OCI-LY1 (cell line): ENCODE data around the gene TRAPPC3.

Experiments
- H2AFZ ChIP-seq: fragments of 200-600 bp; sonication (generic), shearing (Covaris generic); 2 replicates; pipeline ENCODE4 v1.6.0; 2014; ENCODE audit warnings: antibody characterized with exemption, mild to moderate bottlenecking, low read length
- H3F3A ChIP-seq: fragments of 200-600 bp; sonication (generic), shearing (Covaris generic); 2 replicates; pipeline ENCODE4 v1.6.0; 2014; ENCODE audit warnings: mild to moderate bottlenecking, antibody characterized with exemption, low read length, moderate library complexity; ENCODE audit not compliant: insufficient read depth
- H3K27ac ChIP-seq: fragments of 200-600 bp; sonication (generic); 2 replicates; pipeline ENCODE4 v1.5.1; 2014; ENCODE audit warnings: low read length, mixed run types, mild to moderate bottlenecking, low read depth; ENCODE audit not compliant: poor library complexity, severe bottlenecking
- H3K27me3 ChIP-seq: fragments of 200-600 bp; sonication (generic); 2 replicates; pipeline ENCODE4 v1.6.0; 2014; ENCODE audit warnings: antibody characterized with exemption, mild to moderate bottlenecking, low read length, moderate library complexity; ENCODE audit not compliant: insufficient read depth
- H3K36me3 ChIP-seq: fragments of 200-600 bp; sonication (generic); 2 replicates; pipeline ENCODE4 v1.6.1; 2014; ENCODE audit warnings: mild to moderate bottlenecking, antibody characterized with exemption, low read length, moderate library complexity, mixed read lengths; ENCODE audit not compliant: insufficient read depth
- H3K4me1 ChIP-seq: fragments of 200-600 bp; sonication (generic); 2 replicates; pipeline ENCODE4 v1.5.1; 2014; ENCODE audit warnings: mild to moderate bottlenecking, low read length, moderate library complexity; ENCODE audit not compliant: insufficient read depth, severe bottlenecking
- H3K4me2 ChIP-seq: fragments of 200-600 bp; sonication (generic), shearing (Covaris generic); 2 replicates; pipeline ENCODE4 v1.6.1; 2014; ENCODE audit warnings: low read length
- H3K4me3 ChIP-seq: fragments of 200-600 bp; sonication (generic); 2 replicates; pipeline ENCODE4 v1.5.1; 2014; ENCODE audit warnings: low read length, low read depth, mild to moderate bottlenecking, mixed read lengths; ENCODE audit not compliant: poor library complexity, severe bottlenecking
- H3K79me2 ChIP-seq: fragments of 200-600 bp; shearing (Covaris generic); 2 replicates; pipeline ENCODE4 v1.6.1; 2016; ENCODE audit warnings: mixed run types, low read length, mixed read lengths; ENCODE audit not compliant: insufficient read depth
- H3K9ac ChIP-seq: fragments of 200-600 bp; sonication (generic), shearing (Covaris generic); 2 replicates; pipeline ENCODE4 v1.6.1; 2014; ENCODE audit warnings: mild to moderate bottlenecking, low read length, mixed read lengths
- H3K9me2 ChIP-seq: fragments of 200-600 bp; sonication (generic), shearing (Covaris generic); 2 replicates; pipeline ENCODE4 v1.6.1; 2014; ENCODE audit warnings: low read depth, mild to moderate bottlenecking, low read length, mixed read lengths
- H3K9me3 ChIP-seq: fragments of 200-600 bp; shearing (Covaris generic); 2 replicates; pipeline ENCODE4 v1.6.1; 2014; ENCODE audit warnings: low read length, mixed read lengths
- H4K20me1 ChIP-seq: fragments of 200-600 bp; sonication (generic), shearing (Covaris generic); 2 replicates; pipeline ENCODE4 v1.6.0; 2016; ENCODE audit warnings: mild to moderate bottlenecking, low read length; ENCODE audit not compliant: insufficient read depth
- CTCF ChIP-seq: fragments of 200-600 bp; sonication (generic), shearing (Covaris generic); IDR thresholded peaks from 2 replicates; pipeline ENCODE4 v1.5.1; 2017; ENCODE audit warnings: mild to moderate bottlenecking, antibody characterized with exemption, low read length, moderate library complexity, mixed read lengths
- EZH2 ChIP-seq: fragments of 200-600 bp; sonication (generic), shearing (Covaris generic); IDR thresholded peaks from 2 replicates; pipeline ENCODE4 v1.8.0; 2017; ENCODE audit warnings: borderline replicate concordance, mixed run types, mild to moderate bottlenecking, antibody characterized with exemption, low read length, moderate library complexity, mixed read lengths

The TRAPPC3 gene

DNA sequence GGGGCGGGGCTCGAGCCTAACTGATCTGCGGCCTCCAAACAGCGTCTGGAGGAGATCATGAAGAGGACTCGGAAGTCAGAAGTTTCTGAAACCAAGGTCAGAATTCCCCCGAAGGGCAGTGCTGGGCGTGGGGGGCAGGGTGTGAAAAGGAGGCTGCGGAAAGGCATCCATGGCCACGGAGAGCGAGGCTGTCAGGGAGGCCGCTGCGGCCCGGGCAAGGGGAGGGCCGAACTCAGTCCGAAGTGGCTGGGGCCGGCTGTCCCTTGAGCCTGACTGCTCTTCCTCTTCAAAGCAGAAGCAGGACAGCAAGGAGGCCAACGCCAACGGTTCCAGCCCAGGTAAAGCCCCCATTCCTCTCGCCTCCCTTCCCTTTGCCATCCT lies 29.9 kb upstream of the TRAPPC3 start:
- H4K20me1 ChIP-seq = no peaks in the 10 kb centered on the region
- H3K9me2 ChIP-seq = no peaks in the 10 kb centered on the region
- H3K9me3 ChIP-seq = no peaks in the 10 kb centered on the region
- no peak overlapping the region for H3K4me3 ChIP-seq
- TF ChIP-seq EZH2 (no peak), CTCF (no peak)
- no peaks in the 10 kb centered on the region for H3F3A ChIP-seq
- no peaks in the 10 kb centered on the region for H3K27me3 ChIP-seq
- H3K27ac ChIP-seq = no peak overlapping the region
- H3K4me2 ChIP-seq = no peak overlapping the region
- H3K79me2 ChIP-seq = no peaks in the 10 kb centered on the region
- peaks cover 17% of the 10 kb centered on the region for H3K4me1 ChIP-seq
- H3K36me3 ChIP-seq = peaks cover 63% of the 10 kb centered on the region
- H2AFZ ChIP-seq = no peak overlapping the region
- no peak overlapping the region for H3K9ac ChIP-seq

DNA sequence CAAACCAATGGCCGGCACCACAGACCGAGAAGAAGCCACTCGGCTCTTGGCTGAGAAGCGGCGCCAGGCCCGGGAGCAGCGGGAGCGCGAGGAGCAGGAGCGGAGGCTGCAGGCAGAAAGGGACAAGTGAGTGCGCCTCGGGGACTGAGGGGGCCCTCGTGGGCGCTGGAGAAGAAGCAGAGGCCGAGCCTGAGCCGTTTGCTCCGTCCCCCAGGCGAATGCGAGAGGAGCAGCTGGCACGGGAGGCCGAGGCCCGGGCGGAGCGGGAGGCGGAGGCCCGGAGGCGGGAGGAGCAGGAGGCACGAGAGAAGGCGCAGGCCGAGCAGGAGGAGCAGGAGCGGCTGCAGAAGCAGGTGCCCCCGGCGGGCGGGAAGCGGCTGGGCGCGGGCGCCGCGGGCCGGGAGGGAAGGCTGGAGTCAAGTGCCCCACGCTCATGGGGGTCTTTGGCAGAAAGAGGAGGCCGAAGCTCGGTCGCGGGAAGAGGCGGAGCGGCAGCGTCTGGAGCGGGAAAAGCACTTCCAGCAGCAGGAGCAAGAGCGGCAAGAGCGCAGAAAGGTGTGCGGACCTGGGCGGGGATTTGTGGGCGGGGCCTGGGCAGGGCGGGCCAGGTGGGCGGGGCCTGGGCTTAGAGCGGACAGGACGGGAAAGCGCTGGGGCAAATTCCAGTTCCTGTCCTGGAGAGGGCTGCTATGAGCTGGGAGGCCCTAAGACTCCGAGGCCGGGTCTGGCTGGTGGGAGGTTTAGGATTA lies 29.4 kb upstream of the TRAPPC3 start:
- no peak overlapping the region for H3K9ac ChIP-seq
- no peak overlapping the region for H3K4me3 ChIP-seq
- no peaks in the 10 kb centered on the region for H3K27me3 ChIP-seq
- H3F3A ChIP-seq = no peaks in the 10 kb centered on the region
- no peak overlapping the region for H3K27ac ChIP-seq
- H2AFZ ChIP-seq = no peak overlapping the region
- H3K4me1 ChIP-seq = peaks cover 23% of the 10 kb centered on the region
- peaks cover 68% of the 10 kb centered on the region for H3K36me3 ChIP-seq
- no peaks in the 10 kb centered on the region for H3K9me3 ChIP-seq
- H4K20me1 ChIP-seq = no peaks in the 10 kb centered on the region
- TF ChIP-seq EZH2 (no peak), CTCF (no peak)
- no peaks in the 10 kb centered on the region for H3K9me2 ChIP-seq
- H3K4me2 ChIP-seq = no peak overlapping the region
- no peaks in the 10 kb centered on the region for H3K79me2 ChIP-seq

DNA sequence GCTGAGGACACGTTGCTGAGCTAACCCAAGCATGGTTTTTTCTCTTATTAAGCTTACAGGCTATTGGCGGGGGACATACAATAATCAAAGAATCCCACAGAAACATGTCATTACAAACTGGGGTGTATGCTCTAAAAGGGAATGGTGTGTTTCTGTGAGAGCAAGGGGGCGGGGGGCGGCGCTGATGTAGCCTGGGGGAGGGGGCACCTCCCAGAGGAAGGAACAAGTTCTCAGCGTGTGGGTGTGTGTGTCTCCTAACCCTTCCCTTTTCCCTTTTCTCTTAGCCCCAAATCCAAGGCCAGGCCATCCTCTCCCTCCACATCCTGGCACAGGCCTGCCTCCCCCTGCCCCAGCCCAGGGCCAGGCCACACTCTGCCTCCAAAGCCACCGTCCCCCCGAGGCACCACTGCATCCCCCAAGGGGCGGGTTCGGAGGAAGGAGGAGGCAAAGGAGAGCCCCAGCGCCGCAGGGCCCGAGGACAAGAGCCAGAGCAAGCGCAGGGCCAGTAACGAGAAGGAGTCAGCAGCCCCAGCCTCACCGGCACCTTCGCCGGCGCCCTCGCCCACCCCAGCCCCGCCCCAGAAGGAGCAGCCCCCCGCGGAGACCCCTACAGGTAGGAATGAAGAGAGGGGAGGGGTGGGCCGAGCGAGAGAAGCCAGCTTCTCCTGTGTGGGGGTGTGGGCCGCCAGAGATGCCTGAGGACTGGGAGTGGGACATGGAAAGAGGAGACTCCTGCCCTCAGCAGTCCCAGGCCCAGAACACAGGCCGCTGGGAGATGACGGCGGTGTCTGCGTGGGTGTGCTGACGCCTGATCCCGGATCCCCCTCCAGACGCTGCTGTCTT lies 28.5 kb upstream of the TRAPPC3 start:
- Histone ChIP-seq H3K9me2 (no peaks in the 10 kb centered on the region), H3K9ac (no peak overlapping the region), H3K79me2 (no peaks in the 10 kb centered on the region), H4K20me1 (no peaks in the 10 kb centered on the region), H3F3A (no peaks in the 10 kb centered on the region), H3K4me1 (peaks cover 24% of the 10 kb centered on the region), H3K27me3 (no peaks in the 10 kb centered on the region), H3K4me3 (no peak overlapping the region), H3K9me3 (no peaks in the 10 kb centered on the region), H3K4me2 (no peak overlapping the region), H3K27ac (no peak overlapping the region), H3K36me3 (peaks cover 77% of the 10 kb centered on the region), H2AFZ (no peak overlapping the region)
- no peak for TF ChIP-seq CTCF
- no peak for TF ChIP-seq EZH2
